ENCODE measurements around the gene TUBG2. TPM values are rescaled to one million over a fixed set of nuclear protein-coding genes. Genes with fewer than 3 reads are reported as not detected.
"Not testable (repeated sequence)": the region's sequence is repeated elsewhere in the genome, so short reads cannot be mapped to it uniquely, and the experiment has no call there.

TUBG2 gene
- total RNA-seq: 10 to 100 TPM; 11.4 to 12.9 TPM

GRCh38 chr17:42659079-42659931 is at the start of gene TUBG2:
TSS of gene TUBG2 (plus strand) at chr17:42659284. CDS start at chr17:42659504, 220 bp downstream.
- ChIA-PET POLR2A (interaction anchor here (0.6 to 1.3 kb wide), 2 partner anchors 9 to 213 kb away, joined by 3 to 5 read pairs; no protein-coding TSS in a partner anchor), CTCF (interaction anchor here (0.5 to 6.3 kb wide), 5 partner anchors 16 to 142 kb away, joined by 3 to 33 read pairs (median 3); partner anchors contain the start of gene PLEKHH3)

GRCh38 chr17:42609814-42610801 is 49.0 kb upstream of the TUBG2 start:
- ChIA-PET CTCF (interaction anchor here (1.6 to 2.6 kb wide), 2 partner anchors 26 to 31 kb away, joined by 3 to 17 read pairs; partner anchors contain the start of gene PSMC3IP), POLR2A (interaction anchor here (0.7 to 1.9 kb wide), 3 partner anchors 12 to 164 kb away, joined by 3 to 7 read pairs (median 5); partner anchors contain the start of genes MLX and VPS25)

DNA sequence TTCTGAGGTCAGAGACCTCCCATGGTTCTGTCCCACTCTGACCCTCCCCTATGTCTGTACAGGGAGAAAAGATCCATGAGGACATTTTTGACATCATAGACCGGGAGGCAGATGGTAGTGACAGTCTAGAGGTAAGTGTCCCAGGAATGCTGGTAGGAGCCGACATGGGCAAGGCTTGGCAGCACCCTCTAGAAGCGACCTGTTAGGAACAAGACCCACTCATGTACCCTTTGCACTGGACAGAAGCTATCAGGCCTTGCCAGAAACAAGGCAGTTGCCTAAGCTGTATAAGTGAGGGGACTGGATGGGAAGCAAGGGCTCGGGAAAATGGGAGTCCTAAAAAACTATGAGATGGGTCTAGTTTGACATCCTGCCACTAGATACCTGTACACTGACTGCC is 47.1 kb upstream of the TUBG2 start:
- ChIA-PET POLR2A (interaction anchor here (0.7 kb wide), 1 partner anchor 12 kb away, joined by 7 read pairs; no protein-coding TSS in a partner anchor), CTCF (no interaction called here)

- ChIA-PET POLR2A (no interaction called here), CTCF (no interaction called here)
These were observed 45.3 kb upstream of the TUBG2 start for GRCh38 chr17:42613699-42614295.

GRCh38 chr17:42617956-42618431 is 41.1 kb upstream of the TUBG2 start:
- POLR2A ChIA-PET: no interaction called here
- CTCF ChIA-PET: interaction anchor here (0.7 kb wide), 1 partner anchor 104 kb away, joined by 3 read pairs; no protein-coding TSS in a partner anchor

DNA sequence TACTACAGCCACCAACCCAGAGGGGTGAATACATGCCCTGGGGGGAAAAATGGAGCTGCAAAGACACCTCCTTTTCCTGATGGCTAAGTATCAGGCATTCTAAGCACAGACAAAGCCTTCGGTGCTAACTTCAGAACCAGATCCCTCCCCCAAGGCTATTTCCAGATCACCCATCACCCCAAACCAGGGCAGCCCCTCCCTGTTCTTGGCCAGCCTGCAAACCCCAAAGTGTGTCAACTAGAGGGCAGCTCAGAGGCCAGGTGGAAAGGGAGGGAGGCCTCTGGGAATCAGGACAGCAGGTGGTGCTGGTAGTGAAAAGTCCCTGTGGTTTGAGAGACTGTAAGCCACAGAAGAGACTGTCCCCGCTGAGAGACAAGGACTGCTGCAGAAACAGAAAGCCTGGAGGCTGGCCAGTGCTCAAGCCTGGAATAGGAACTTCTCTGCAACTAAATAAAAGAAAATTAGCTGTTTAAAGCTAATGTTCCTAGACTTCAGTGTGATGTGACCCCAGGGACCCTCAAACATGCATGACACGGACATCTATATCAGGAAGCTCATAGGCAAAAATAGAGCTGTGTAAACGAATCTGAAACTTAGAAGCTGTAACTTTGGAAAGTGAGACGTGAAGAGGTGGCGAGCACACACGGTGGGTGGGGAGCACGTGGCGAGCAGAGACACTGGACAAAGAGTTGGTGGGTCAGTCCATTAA is 40.5 kb upstream of the TUBG2 start:
- CTCF ChIA-PET: interaction anchor here (0.7 kb wide), 1 partner anchor 103 kb away, joined by 3 read pairs; no protein-coding TSS in a partner anchor
- POLR2A ChIA-PET: interaction anchor here (1.0 kb wide), 1 partner anchor 10 kb away, joined by 3 read pairs; no protein-coding TSS in a partner anchor

DNA sequence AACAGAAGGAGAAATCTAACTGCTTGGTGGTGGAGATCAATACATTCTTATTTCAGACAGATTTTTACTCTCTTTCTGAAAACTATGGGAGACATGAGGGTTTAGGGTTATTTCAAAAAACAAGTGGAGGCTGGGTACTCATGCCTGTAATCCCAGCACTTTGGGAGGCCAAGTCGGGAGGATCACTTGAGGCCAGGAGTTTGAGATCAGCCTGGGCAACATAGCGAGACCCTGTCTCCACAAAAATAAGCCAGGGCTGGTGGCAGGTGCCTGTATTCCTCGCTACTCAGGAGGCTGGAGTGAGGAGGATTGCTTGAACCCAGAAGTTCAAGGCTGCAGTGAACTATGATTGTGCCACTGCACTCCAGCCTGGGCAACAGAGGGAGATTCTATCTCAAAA is 37.1 kb upstream of the TUBG2 start:
- POLR2A ChIA-PET: not testable (repeated sequence)
- CTCF ChIA-PET: interaction anchor here (1.6 kb wide), 1 partner anchor 10 kb away, joined by 3 read pairs; no protein-coding TSS in a partner anchor

GRCh38 chr17:42623271-42623670 is 35.8 kb upstream of the TUBG2 start:
- ChIA-PET CTCF (no interaction called here), POLR2A (interaction anchor here (0.6 kb wide), 1 partner anchor 57 kb away, joined by 3 read pairs; no protein-coding TSS in a partner anchor)

GRCh38 chr17:42623732-42624596 is 35.1 kb upstream of the TUBG2 start:
- POLR2A ChIA-PET: interaction anchor here (0.6 kb wide), 1 partner anchor 58 kb away, joined by 3 read pairs; no protein-coding TSS in a partner anchor
- CTCF ChIA-PET: no interaction called here

- POLR2A ChIA-PET: not testable (repeated sequence)
- CTCF ChIA-PET: interaction anchor here (0.7 kb wide), 1 partner anchor 42 kb away, joined by 4 read pairs; no protein-coding TSS in a partner anchor
These were observed 31.9 kb upstream of the TUBG2 start for GRCh38 chr17:42627032-42627764.

DNA sequence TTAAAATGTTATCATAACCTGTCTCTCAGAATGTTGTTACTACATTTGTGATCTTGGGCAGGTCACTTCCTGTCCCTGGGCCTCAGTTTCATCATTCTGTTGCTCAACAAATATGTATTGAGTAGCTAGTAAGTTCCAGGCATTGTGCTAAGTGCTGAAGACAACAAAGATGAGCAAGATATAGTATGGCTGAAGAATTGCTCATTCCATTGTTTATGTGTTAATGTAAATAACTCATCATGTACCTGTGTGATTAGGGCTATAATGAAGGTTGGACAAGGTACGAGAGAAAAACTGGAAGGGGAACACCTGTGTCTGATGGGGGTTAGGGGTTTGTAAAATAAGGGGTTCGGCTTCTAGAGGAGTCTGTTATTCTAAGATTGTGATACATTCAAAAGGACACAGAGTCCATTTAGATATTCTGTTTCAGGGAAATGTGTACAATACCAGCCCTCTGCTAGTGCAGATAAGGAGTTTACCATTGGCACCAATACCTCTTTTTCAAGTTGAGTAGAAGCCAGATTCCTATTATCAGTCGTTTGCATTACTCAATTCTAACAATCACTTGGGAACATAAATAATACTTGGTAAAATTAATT is 29.6 kb upstream of the TUBG2 start:
- CTCF ChIA-PET: no interaction called here
- POLR2A ChIA-PET: interaction anchor here (0.6 kb wide), 2 partner anchors 315 to 379 kb away, joined by 7 read pairs; no protein-coding TSS in a partner anchor

DNA sequence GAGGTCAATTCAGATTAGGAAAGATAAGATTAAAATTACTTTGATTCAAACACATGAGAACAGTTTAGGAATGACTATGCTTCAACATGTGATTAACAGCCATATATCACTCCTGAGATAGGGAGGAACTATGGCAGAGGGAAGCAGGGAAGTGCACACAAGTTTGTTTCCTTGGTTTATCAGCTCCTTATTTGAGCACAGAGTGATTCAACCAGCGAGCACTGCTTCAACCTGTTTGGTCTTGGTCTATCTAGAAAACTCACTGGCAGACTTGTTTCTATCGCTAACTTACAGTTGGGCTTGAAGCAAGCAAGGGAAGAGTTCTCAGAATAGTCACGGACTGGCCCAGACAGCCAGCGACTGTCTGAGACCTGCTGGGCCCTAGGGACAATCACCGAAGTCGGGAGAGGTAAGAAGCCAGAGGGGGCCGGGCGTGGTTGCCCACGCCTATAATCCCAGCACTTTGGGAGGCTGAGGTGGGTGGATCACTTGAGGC is 26.1 kb upstream of the TUBG2 start:
- ChIA-PET CTCF (interaction anchor here (1.3 kb wide), 1 partner anchor 11 kb away, joined by 3 read pairs; no protein-coding TSS in a partner anchor), POLR2A (no interaction called here)

- ChIA-PET POLR2A (no interaction called here), CTCF (no interaction called here)
These were observed 19.5 kb upstream of the TUBG2 start for GRCh38 chr17:42639525-42640113.

DNA sequence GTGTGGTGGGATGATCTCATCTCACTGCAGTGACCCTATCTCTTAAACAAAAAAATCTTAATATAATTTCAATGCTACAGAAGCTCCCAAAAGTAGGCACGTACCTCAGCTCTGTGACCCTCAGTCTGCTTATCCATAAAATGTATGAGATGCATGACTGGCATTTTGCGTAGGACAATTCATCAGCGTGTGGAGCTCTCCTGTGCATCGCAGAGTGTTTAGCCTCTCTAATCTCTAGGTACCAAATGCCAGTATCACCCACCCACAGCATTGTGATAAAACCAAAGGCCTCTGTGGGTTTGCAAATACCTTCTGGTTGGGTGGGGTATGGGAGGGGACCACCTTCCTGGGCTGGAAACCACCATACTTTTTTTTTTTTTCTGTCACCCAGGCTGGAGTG is 19.0 kb upstream of the TUBG2 start:
- POLR2A ChIA-PET: no interaction called here
- CTCF ChIA-PET: no interaction called here

DNA sequence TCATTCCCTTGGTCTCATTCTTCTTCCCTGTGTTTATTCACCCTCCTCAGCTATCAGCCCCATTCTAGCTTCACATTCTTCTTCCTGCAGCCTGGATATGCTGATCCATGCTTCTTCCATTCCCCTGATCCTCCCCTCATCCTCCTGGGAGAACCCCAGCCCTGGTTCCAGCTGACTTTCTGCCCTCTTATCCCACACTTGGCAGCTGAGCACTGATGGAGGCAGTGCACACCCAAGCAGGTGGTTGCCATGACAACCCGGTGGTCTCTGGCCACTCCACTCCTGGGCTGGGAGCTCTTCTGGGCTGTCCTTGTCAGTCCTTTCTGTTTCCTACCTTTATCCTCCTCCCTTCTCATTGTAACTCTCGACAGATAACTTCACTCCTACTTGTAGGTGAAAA is 16.7 kb upstream of the TUBG2 start:
- POLR2A ChIA-PET: no interaction called here
- CTCF ChIA-PET: no interaction called here

DNA sequence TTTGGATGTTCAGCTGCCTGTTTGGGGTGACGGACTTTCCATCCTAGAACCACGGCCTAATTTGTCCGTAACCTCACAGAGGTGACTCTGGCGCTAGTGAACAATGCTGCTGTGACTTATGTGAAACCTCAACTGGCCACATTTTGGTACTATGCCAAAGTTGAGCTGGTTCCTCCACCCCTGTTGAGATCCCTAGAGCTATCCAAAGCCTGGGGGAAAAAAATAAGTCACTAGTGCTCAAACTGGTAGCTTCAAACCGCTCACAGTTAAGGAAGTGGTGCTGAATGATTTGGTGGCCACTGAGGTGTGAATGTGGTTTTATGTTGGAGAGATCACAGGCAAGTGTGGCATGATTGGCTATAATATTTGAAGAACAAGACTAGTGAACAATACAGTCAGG is 11.3 kb upstream of the TUBG2 start:
- ChIA-PET CTCF (interaction anchor here (1.1 kb wide), 1 partner anchor 96 kb away, joined by 3 read pairs; no protein-coding TSS in a partner anchor), POLR2A (no interaction called here)
